ENCODE measurements around the gene INHBE.
"Not testable (repeated sequence)": the region's sequence is repeated elsewhere in the genome, so short reads cannot be mapped to it uniquely, and the experiment has no call there.

The INHBE gene

DNA sequence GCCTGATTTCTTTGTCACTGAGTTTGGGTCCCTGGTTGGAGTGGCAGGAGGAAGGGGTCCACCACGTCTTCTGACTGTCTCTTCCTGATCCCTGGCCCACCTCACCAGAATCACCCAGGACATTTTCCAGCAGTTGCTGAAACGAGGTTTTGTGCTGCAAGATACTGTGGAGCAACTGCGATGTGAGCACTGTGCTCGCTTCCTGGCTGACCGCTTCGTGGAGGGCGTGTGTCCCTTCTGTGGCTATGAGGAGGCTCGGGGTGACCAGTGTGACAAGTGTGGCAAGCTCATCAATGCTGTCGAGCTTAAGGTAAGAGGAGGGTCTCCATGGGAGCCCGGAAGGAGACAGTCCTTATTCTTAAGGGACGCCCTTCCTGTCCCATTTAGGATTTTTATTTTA lies 45.1 kb downstream of the INHBE start:
- DNase-seq, result no peak

GRCh38 chr12:57502311-57502969 lies 47.3 kb downstream of the INHBE start:
- DNase-seq, result not testable (repeated sequence)

- DNase-seq, result not testable (repeated sequence)
These were observed 51.4 kb downstream of the INHBE start for GRCh38 chr12:57506541-57506940.
